K562 (cell line): ENCODE data around the gene TMX1. TPM values are rescaled to one million over a fixed set of nuclear protein-coding genes. Genes with fewer than 3 reads are reported as not detected.

ENCODE experiments used
- CBX5 ChIP-seq: IDR thresholded peaks from 2 replicates; pipeline ENCODE4 v1.6.1; 2014; ENCODE audit warnings: low read depth, borderline replicate concordance
- CTCFL ChIP-seq: IDR thresholded peaks from 2 replicates; pipeline ENCODE4 v1.6.1; 2011; ENCODE audit warnings: borderline replicate concordance, low read depth, mild to moderate bottlenecking, moderate library complexity, low read length; ENCODE audit not compliant: insufficient read depth, poor library complexity, severe bottlenecking
- ELK1 ChIP-seq: sonication (generic); formaldehyde crosslinking; IDR thresholded peaks from 2 replicates; pipeline ENCODE4 v1.8.1; 2022; ENCODE audit warnings: missing genetic modification reagents
- HMG20B ChIP-seq: fragments of 250-450 bp; sonication (Bioruptor Pico); IDR thresholded peaks from 2 replicates; pipeline ENCODE4 v1.5.0; 2021; ENCODE audit warnings: mild to moderate bottlenecking
- MTA1 ChIP-seq: fragments of 450-650 bp; IDR thresholded peaks from 2 replicates; pipeline ENCODE4 v1.6.1; 2017; ENCODE audit warnings: borderline replicate concordance
- NFE2L1 ChIP-seq: fragments of 450-650 bp; IDR thresholded peaks from 2 replicates; pipeline ENCODE4 v1.6.1; 2016; ENCODE audit warnings: missing genetic modification characterization, low read depth, mild to moderate bottlenecking, missing compliant biosample characterization, moderate library complexity, borderline replicate concordance
- RFX1 ChIP-seq: fragments of 450-650 bp; IDR thresholded peaks from 2 replicates; pipeline ENCODE4 v1.6.1; 2016; ENCODE audit warnings: mild to moderate bottlenecking, moderate library complexity
- SIN3A ChIP-seq, 2 experiments: fragments of 150-350 bp in 1 of 2; IDR thresholded peaks; 2 replicates each; pipeline ENCODE4 v1.6.1; 2011 to 2016; ENCODE audit warnings: borderline replicate concordance in 2 of 2, low read depth in 2 of 2, low read length in 2 of 2, mild to moderate bottlenecking in 2 of 2, moderate library complexity in 2 of 2; ENCODE audit not compliant: control insufficient read depth in 1 of 2
- SMAD4 ChIP-seq: fragments of 250-450 bp; sonication (Bioruptor Pico); conservative IDR thresholded peaks from 2 replicates; pipeline ENCODE4 v1.8.0; 2021; ENCODE audit warnings: inconsistent platforms, mild to moderate bottlenecking, moderate library complexity
- ZNF583 ChIP-seq: fragments of 250-450 bp; sonication (Bioruptor Pico); IDR thresholded peaks from 2 replicates; pipeline ENCODE4 v1.4.0; 2020
- ZNF696 ChIP-seq: fragments of 250-450 bp; sonication (Bioruptor Pico); conservative IDR thresholded peaks from 2 replicates; pipeline ENCODE4 v1.4.0; 2020; ENCODE audit warnings: mild to moderate bottlenecking, moderate library complexity
- polyA plus RNA-seq, 8 experiments: library from polyadenylated mRNA; depleted of rRNA in 4 of 8; stranded (reverse) in 5 of 8; unstranded in 3 of 8; fragments of >200 nt; fragmentation: Nextera tagmentation in 2 of 8; fragmentation: Illumina TruSeq in 1 of 8; extraction: Ambion mirVana in 2 of 8; extraction: Trizol in 1 of 8; gene quantifications; 2 replicates each; pipeline versions ENCODE4 v1.2.1 to v1.2.3, GENCODE V29; 2011 to 2014; ENCODE audit warnings: inconsistent platforms in 1 of 8, missing spikeins in 1 of 8
- total RNA-seq, 7 experiments: library from RNA; depleted of rRNA in 6 of 7; stranded (reverse); fragments of >200 nt in 6 of 7; fragmentation: Illumina TruSeq in 2 of 7; extraction: Trizol in 2 of 7; gene quantifications; 2 replicates each; pipeline versions ENCODE4 v1.2.1 to v1.2.3, GENCODE V29; 2011 to 2021; ENCODE audit warnings: low replicate concordance in 1 of 7
- TF ChIP-seq, protein P1 (sequence below): fragments of 200-800 bp; sonication (Bioruptor generic); IDR thresholded peaks from 2 replicates; pipeline ENCODE4 v1.6.1; 2016; ENCODE audit warnings: missing genetic modification characterization, missing compliant biosample characterization
- TF ChIP-seq, protein P2 (sequence below): sonication (generic); formaldehyde crosslinking; IDR thresholded peaks from 2 replicates; pipeline ENCODE4 v1.8.0; 2022; ENCODE audit warnings: mild to moderate bottlenecking, missing genetic modification reagents, borderline replicate concordance

The TMX1 gene
- total and polyA plus RNA-seq, 9 of the 15 experiments (the other 6 are each of a cell fraction or from before 2014, with no cell fraction given), result 19.5 to 101 (median 34.7) TPM

DNA sequence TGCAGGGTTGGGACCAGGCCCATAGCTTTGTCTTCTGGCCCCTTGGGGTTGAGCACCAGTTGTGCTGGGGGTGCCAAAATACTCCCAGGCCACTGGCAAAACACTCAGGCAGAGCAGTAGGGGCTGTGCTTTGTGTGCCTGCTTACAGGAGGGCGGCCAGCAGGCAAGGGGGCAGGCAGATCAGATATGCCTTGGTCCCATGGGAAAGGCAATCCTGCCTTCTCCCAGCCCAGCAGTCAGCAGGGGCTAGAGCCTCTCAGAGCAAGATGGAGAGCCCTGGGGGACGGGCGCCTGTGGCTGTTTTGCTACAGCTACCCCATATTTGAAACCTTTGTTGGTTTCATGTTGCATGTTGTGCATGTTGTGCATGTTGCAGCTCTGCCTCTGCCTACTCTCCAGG, 36.2 kb upstream of the TMX1 start (continued):
- TF ChIP-seq, protein P1, sequence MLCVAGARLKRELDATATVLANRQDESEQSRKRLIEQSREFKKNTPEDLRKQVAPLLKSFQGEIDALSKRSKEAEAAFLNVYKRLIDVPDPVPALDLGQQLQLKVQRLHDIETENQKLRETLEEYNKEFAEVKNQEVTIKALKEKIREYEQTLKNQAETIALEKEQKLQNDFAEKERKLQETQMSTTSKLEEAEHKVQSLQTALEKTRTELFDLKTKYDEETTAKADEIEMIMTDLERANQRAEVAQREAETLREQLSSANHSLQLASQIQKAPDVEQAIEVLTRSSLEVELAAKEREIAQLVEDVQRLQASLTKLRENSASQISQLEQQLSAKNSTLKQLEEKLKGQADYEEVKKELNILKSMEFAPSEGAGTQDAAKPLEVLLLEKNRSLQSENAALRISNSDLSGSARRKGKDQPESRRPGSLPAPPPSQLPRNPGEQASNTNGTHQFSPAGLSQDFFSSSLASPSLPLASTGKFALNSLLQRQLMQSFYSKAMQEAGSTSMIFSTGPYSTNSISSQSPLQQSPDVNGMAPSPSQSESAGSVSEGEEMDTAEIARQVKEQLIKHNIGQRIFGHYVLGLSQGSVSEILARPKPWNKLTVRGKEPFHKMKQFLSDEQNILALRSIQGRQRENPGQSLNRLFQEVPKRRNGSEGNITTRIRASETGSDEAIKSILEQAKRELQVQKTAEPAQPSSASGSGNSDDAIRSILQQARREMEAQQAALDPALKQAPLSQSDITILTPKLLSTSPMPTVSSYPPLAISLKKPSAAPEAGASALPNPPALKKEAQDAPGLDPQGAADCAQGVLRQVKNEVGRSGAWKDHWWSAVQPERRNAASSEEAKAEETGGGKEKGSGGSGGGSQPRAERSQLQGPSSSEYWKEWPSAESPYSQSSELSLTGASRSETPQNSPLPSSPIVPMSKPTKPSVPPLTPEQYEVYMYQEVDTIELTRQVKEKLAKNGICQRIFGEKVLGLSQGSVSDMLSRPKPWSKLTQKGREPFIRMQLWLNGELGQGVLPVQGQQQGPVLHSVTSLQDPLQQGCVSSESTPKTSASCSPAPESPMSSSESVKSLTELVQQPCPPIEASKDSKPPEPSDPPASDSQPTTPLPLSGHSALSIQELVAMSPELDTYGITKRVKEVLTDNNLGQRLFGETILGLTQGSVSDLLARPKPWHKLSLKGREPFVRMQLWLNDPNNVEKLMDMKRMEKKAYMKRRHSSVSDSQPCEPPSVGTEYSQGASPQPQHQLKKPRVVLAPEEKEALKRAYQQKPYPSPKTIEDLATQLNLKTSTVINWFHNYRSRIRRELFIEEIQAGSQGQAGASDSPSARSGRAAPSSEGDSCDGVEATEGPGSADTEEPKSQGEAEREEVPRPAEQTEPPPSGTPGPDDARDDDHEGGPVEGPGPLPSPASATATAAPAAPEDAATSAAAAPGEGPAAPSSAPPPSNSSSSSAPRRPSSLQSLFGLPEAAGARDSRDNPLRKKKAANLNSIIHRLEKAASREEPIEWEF (CRISPR knock-in tag), result no peak
- no peak for TF ChIP-seq SIN3A (IDR thresholded peaks at IDR 0.05; ENCODE audit: borderline replicate concordance in 2 of 2, control insufficient read depth in 1 of 2, low read depth in 2 of 2, low read length in 2 of 2)
- no peak for TF ChIP-seq CTCFL
- TF ChIP-seq, protein P2, sequence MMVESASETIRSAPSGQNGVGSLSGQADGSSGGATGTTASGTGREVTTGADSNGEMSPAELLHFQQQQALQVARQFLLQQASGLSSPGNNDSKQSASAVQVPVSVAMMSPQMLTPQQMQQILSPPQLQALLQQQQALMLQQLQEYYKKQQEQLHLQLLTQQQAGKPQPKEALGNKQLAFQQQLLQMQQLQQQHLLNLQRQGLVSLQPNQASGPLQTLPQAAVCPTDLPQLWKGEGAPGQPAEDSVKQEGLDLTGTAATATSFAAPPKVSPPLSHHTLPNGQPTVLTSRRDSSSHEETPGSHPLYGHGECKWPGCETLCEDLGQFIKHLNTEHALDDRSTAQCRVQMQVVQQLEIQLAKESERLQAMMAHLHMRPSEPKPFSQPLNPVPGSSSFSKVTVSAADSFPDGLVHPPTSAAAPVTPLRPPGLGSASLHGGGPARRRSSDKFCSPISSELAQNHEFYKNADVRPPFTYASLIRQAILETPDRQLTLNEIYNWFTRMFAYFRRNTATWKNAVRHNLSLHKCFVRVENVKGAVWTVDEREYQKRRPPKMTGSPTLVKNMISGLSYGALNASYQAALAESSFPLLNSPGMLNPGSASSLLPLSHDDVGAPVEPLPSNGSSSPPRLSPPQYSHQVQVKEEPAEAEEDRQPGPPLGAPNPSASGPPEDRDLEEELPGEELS (CRISPR knock-in tag), result no peak
- no peak for TF ChIP-seq RFX1
- TF ChIP-seq ELK1 (CRISPR knock-in tag), result no peak
- no peak for TF ChIP-seq NFE2L1 (tag)
- no peak for TF ChIP-seq MTA1
- no peak for TF ChIP-seq ZNF583
- no peak for TF ChIP-seq ZNF696 (CRISPR knock-in tag)
- TF ChIP-seq CBX5, result no peak
- TF ChIP-seq SMAD4, result no peak
- no peak for TF ChIP-seq HMG20B (CRISPR knock-in tag)
